SIG-M5 treated with dmso at 0.1 percent for 504 hours (cell line): Measurements from ENCODE around the gene AOX1.
"Not testable (repeated sequence)": the region's sequence is repeated elsewhere in the genome, so short reads cannot be mapped to it uniquely, and the experiment has no call there.

ENCODE experiments used
- DNase-seq: peaks from one replicate; lab custom pipeline; 2025; ENCODE audit not compliant: unreplicated experiment; lab: John Stamatoyannopoulos, UW

The AOX1 gene

GRCh38 chr2:200664770-200665494 is 79.1 kb downstream of the AOX1 start:
- DNase-seq: no peak

- DNase-seq: no peak
These were observed 80.0 kb downstream of the AOX1 start for GRCh38 chr2:200665626-200666453.

DNA sequence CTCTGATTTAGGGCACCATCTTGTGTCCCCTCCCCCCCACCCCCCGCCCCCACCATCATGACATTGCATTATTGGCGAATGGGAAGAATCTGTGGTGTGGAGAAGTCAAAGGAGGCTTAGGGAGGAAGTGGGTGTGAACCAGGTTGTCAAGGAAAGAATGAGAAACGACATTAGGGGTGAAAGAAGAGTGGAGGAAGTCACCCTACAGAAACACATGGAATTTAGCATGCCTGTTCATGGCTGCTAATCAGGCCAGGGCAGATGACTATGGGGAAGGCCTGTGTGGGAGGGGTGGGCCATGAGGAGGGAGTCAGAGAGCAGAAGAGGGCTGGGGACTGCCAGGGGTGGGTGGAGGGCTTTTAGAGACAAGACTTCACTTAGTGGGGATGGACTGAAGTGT is 81.6 kb downstream of the AOX1 start:
- DNase-seq: no peak

GRCh38 chr2:200668478-200668877 is 82.7 kb downstream of the AOX1 start:
- DNase-seq: no peak

- no peak for DNase-seq
These were observed 83.5 kb downstream of the AOX1 start for GRCh38 chr2:200669308-200669707.

- no peak for DNase-seq
These were observed 84.5 kb downstream of the AOX1 start for GRCh38 chr2:200670313-200670712.

DNA sequence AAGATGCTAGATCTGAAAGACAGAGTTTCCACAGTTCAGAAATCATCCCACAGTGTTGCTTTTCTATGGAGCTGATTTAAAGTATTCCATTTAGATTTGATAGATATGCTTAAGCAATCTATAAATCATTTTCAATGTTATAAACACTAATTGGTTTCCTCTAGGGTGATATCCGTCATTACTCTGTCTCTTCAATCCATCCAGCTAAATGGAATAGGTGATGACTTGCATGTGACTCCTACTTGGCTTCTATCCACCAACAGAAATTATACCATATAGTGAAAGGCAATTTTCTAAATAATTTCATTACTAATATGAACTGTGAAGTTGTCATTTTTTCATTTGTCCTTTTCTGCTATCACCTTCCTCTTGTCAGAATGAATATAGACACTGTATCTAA is 84.9 kb downstream of the AOX1 start:
- DNase-seq: no peak

DNA sequence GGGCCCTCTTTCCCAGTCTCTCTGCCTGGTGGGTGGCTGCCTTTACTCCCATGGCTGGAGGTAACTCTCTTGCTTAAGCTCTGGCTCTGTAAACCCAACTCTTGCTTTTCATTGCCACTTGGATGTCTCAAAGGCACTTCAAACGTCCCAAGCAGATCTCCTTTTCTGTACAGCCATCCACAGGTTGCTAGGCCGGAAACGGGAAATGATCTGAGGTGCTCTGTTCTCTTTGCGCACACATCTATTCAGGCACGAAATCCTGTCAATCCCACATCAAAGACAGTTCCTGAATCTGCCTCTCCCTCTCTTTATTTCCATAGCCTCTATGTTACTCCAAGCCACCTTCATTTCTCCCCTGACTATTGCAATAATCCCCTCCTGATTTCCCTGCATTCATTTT is 87.4 kb downstream of the AOX1 start:
- no peak for DNase-seq

- DNase-seq: no peak
These were observed 89.0 kb downstream of the AOX1 start for GRCh38 chr2:200674837-200675236.

DNA sequence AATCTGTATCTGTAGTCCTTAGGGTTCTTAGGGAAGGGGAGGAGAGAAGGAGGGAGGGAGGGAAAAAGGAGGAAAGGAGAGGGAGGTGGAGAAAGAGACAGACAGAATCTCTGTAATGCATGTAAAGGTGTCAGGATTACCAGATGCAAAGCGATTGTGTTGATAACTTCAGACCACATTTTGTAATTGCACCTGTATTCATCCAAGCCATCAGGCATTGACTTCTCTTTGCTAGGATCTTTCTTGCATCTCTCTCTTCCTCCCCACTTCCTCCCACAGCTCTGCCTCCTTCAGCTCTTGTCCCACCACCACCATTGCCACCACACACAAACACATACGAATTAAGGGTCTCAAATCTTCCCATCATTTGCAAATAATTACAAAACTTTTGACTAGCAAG is 91.4 kb downstream of the AOX1 start:
- DNase-seq: no peak

- DNase-seq: no peak
These were observed 92.1 kb downstream of the AOX1 start for GRCh38 chr2:200677721-200678532.

DNA sequence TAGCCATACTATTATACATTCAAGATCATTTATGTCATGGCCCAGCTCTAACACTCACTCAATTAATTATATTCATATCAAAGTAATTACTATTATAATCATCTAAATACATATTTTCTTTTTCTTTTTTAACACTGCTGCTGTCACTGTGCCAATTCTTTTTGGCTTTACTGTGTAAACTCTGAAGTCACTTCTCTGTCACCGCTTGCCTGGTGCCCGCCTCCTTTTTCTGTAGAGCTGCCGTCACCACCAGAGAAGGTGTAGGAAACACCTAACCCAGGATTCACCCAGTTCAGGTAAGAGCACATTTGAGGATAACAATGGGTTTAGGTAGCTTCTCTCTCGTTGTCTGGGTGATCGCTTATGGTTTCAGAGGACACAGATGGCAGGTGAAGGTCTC is 93.3 kb downstream of the AOX1 start:
- no peak for DNase-seq

DNA sequence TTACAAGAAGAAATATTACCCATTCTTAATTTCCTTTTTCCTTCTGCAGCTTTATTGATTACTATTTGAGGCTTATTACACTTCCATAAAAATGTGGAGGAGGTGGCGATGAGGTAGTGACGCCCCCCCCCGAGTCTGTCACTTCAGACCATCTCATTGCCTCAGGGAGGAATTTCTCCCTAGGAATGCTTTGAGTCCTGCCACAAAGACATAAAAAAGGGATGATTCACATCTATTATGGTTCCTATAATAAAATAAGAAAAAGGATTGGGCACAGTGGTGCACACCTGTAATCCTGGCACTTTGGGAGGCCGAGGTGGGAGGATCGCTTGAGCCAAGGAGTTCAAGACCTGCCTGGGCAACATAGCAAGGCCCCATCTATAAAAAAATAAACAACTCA is 93.7 kb downstream of the AOX1 start:
- DNase-seq: no peak

DNA sequence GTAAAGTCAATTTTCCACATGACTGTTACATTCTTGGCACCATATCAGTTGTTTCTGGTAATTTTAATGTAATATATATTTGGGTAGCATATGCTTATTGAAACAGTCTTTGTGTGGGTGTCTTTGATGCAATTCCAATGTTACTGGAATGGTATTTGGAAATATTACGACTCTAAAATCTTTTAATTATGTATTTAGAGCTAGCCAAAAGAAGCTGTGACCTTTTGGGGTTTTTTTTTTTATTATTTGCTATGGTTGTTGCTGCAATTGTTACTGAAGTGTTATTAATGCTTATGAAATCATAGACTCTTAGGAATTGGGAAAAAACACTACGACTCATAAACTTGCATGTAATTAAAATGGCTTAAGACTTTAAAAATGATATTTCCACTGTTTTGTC is 95.9 kb downstream of the AOX1 start:
- DNase-seq: no peak

DNA sequence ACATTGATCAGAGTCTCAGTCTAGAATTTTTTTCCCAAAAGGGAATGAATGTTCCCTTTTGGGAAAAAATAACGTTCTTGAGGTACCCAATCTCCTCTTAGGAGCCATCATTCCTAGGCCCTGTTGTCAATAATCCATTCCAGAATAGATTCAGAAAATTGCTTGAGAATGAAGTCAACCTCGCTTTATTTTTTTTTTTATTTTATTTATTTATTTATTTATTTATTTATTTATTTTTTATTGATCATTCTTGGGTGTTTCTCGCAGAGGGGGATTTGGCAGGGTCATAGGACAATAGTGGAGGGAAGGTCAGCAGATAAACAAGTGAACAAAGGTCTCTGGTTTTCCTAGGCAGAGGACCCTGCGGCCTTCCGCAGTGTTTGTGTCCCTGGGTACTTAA is 96.6 kb downstream of the AOX1 start:
- DNase-seq: not testable (repeated sequence)

DNA sequence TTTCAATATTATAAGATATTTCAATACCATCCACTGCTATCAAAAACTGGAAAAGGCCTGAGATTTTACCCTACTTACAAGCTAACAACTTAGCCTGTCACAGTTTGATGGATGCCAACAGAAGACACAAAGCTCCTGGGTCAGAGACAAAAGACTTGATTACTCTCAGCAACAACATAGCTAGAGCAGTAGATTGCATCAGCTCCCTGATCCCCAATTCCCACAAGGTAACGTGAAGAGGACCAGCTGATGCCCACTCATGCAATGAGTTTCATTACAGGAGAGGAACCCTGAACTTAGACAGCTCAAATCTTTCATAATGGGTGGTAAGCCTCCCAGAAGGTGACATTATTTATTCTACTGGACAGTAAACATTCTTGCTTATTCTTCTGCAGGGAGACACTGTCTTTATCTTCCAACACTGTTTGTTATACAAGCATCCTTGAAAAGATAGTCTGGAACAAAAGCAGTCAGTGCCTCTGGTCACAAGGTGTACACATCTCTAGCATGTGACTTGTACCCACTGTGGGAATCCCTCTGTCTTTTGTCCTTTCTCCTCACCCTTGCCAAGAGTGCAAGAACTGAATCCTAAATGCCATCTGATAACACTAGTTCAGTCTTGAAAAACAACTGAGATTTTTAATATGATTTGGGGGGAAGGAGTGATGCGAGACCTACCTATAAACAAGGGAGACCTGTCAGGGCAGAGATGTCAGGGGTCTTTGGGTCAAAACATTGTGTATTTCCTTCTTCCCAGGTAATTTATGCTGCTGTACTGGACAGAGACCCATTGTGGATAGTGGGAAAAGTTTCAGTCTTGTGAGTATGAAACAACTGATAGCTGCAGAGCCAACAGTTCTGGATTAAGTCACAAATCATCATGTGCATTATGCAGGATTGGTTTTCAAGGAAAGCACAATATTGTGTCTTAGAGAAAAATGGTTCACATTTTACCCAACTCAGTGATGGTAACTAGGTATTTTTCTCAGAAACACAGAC is 102.4 kb downstream of the AOX1 start:
- no peak for DNase-seq

DNA sequence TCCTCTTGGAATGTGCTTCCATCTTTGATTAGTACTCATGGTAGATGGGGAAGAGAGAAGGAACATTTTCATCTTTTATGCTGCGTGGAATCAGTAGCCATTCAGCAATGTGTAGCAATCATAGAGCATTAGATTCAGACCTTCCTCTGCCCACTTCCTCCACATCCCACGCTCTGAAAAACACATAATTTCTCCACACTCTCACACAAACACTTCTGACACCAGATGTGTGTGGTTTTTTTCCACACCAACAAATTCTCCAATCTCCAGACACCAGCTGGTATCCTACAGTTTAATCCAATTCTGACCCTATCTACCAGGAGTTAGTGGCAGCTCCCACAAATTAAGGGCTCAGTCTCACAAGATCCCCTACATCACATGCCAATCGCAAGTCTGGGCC is 103.3 kb downstream of the AOX1 start:
- DNase-seq: peak; percentile 19

DNA sequence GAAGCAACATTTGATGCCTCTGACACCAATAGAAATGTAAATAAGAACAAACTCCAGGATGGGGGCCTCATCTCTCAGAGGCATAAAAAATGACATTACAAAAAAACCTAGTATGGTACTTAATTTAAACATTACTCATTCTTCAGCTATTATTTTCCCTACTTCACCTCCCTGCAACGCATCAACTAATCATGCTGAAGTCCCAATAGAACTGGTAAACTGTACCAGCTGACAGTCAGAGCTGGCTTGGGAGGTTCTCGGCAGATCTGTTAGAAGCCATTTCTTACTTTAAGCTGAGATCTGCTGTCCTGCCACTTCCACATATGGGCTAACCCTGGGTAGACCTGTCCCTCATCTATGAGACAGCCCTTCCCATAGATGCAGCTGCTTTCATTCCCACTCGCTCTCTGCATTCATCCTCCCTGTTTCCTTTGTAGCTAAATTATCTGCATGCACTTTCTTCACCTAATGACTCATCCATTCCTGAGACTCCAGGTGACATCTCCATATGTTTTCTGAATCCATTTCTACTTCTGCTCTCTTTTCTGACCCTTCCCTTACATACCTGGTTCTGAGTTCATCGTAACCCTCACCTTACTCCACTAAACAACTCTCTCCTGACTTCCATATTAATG is 108.1 kb downstream of the AOX1 start:
- no peak for DNase-seq

GRCh38 chr2:200695191-200695590 is 109.4 kb downstream of the AOX1 start:
- peak; percentile 75 for DNase-seq

GRCh38 chr2:200695601-200696000 is 109.8 kb downstream of the AOX1 start:
- peak; percentile 79 for DNase-seq
